PC-3 (cell line): ENCODE data around the gene FGF18.

ENCODE experiments used
- CTCF ChIP-seq: fragments of 300-600 bp; sonication (generic); conservative IDR thresholded peaks from 2 replicates; pipeline ENCODE4 v1.5.1; 2017; ENCODE audit warnings: antibody characterized with exemption, low read depth, mild to moderate bottlenecking, low read length
- EZH2 ChIP-seq: fragments of 300-600 bp; sonication (generic); IDR thresholded peaks from one replicate; pipeline ENCODE4 v1.6.1; 2017; ENCODE audit warnings: antibody characterized with exemption, mild to moderate bottlenecking, low read length; ENCODE audit not compliant: unreplicated experiment
- EZH2phosphoT487 ChIP-seq: fragments of 300-600 bp; sonication (generic); IDR thresholded peaks from 2 replicates; pipeline ENCODE4 v1.6.1; 2018; ENCODE audit warnings: mild to moderate bottlenecking, antibody characterized with exemption, low read length, borderline replicate concordance

- no peak for TF ChIP-seq CTCF
- no peak for TF ChIP-seq EZH2
- no peak for TF ChIP-seq EZH2phosphoT487
Measured at GRCh38 chr5:171428168-171428696, 8.8 kb downstream of the FGF18 start.
